SK-N-DZ (cell line): ENCODE results near the gene DAPK3.

Experiments used
- DNase-seq: peaks from one replicate; pipeline ENCODE4 v3.0.0-alpha.2; 2015; ENCODE audit warnings: low spot score
- small RNA-seq, 2 experiments: library from RNA; depleted of rRNA; stranded (forward); fragments of <200 nt; gene quantifications; one replicate each; pipeline ENCODE3, GENCODE V24; 2014

The DAPK3 gene

DNA sequence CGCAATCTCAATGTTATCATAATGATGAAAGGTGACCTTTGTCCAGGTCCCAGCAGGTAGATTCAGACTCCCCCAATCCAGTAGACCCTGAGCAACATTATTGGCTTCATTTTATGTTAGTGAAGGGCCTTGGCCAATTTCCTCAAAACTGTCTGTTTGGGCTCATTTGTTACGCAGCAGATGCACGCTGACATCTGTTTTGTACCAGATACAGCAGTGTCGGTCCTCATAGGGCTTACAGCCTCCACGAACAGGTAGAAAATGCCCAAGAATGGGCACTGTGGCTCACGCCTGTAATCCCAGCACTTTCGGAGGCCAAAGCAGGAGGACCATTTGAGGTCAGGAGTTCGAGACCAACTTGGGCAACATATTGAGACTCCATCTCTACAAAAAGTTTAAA, 51.1 kb downstream of the DAPK3 start:
- no peak for DNase-seq

DNA sequence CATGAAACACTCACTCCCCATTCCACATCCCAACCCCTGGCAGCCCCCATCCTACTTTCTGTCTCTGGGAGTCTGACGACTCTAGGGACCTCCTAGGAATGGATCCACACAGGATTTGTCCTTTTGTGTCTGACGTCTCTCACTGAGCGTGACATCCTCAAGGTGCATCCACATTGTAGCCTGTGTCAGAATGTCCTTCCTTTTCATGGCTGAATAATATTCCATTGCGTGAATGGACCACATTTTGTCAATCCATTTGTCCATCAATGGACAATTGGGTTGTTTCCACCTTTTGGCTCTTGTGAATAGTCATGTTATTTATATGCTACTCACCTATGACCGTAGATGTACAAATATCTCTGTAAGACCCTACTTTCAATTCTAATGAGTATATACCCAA, 54.9 kb downstream of the DAPK3 start:
- no peak for DNase-seq

DNA sequence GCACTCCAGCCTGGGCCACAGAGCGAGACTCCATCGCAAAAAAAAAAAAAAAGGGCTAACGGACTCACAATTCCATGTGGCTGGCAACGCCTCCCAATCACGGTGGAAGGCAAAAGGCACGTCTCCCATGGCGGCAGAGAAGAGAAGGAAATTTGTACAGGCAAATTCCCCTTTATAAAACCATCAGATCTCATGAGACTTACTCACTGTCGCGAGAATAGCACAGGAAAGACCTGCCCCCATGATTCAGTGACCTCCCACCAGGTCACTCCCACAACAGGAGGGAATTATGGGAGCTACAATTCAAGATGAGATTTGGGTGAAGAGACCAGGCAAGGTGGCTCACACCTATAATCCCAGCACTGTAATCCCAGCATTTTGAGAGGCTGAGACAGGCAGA, 56.7 kb downstream of the DAPK3 start:
- DNase-seq: no peak

- DNase-seq: no peak
Measured at GRCh38 chr19:3910105-3910504, 60.8 kb downstream of the DAPK3 start.

Small RNA genes within 50 kb of the gene (small RNA-seq; reads per million reads assigned to genes)
- 0 reads per million in 2 experiments for gene RN7SL202P
- 0.71 to 61.5 reads per million in 2 experiments for gene SNORD37
